ENCODE results near the gene CECR2. TPM values are rescaled to one million over a fixed set of nuclear protein-coding genes. Genes with fewer than 3 reads are reported as not detected.

CECR2 gene
- total RNA-seq, 1 donor from 2014 or later, result 6.2 TPM

- H3K4me3 ChIP-seq (ENCODE audit: low read depth, low read length), result no peak overlapping the region
- DNase-seq (ENCODE audit: low read depth), result no peak
- H3K27me3 ChIP-seq (ENCODE audit: control insufficient read depth, insufficient read depth, low read length), result no peaks in the 10 kb centered on the region
- peaks cover 3% of the 10 kb centered on the region for H3K36me3 ChIP-seq (ENCODE audit: control insufficient read depth, insufficient read depth, low read length)
- TF ChIP-seq, protein P1, sequence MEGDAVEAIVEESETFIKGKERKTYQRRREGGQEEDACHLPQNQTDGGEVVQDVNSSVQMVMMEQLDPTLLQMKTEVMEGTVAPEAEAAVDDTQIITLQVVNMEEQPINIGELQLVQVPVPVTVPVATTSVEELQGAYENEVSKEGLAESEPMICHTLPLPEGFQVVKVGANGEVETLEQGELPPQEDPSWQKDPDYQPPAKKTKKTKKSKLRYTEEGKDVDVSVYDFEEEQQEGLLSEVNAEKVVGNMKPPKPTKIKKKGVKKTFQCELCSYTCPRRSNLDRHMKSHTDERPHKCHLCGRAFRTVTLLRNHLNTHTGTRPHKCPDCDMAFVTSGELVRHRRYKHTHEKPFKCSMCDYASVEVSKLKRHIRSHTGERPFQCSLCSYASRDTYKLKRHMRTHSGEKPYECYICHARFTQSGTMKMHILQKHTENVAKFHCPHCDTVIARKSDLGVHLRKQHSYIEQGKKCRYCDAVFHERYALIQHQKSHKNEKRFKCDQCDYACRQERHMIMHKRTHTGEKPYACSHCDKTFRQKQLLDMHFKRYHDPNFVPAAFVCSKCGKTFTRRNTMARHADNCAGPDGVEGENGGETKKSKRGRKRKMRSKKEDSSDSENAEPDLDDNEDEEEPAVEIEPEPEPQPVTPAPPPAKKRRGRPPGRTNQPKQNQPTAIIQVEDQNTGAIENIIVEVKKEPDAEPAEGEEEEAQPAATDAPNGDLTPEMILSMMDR (IDR thresholded peaks at IDR 0.05; ENCODE audit: insufficient read depth, low read length, poor library complexity, severe bottlenecking), result no peak
Observed at GRCh38 chr22:17587629-17588028, 218.4 kb downstream of the CECR2 start.

DNA sequence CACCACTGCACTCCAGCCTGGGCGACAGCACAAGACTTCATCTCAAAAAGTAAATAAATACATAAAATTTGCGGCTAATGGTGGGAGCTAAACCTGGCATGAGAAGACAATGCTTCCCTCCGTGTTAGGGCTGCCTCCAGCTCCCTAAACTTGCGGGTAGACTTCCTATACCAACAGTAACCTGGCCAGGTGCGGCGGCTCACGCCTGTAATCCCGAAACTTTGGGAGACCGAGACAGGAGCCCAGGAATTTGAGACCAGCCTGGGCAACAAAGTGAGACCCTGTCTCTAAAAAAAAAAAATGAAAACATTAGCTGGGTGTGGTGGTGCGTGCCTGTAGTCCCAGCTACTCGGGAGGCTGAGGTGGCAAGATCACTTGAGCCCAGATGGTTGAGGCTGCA lies 219.3 kb downstream of the CECR2 start:
- no peaks in the 10 kb centered on the region for H3K27me3 ChIP-seq (ENCODE audit: control insufficient read depth, insufficient read depth, low read length)
- H3K4me3 ChIP-seq (ENCODE audit: low read depth, low read length), result no peak overlapping the region
- TF ChIP-seq, protein P1 (IDR thresholded peaks at IDR 0.05; ENCODE audit: insufficient read depth, low read length, poor library complexity, severe bottlenecking), result no peak
- peaks cover 3% of the 10 kb centered on the region for H3K36me3 ChIP-seq (ENCODE audit: control insufficient read depth, insufficient read depth, low read length)
- DNase-seq (ENCODE audit: low read depth), result no peak

GRCh38 chr22:17589810-17590375 lies 220.6 kb downstream of the CECR2 start:
- Histone ChIP-seq H3K36me3 (ENCODE audit: control insufficient read depth, insufficient read depth, low read length) (peaks cover 3% of the 10 kb centered on the region), H3K4me3 (ENCODE audit: low read depth, low read length) (no peak overlapping the region), H3K27me3 (ENCODE audit: control insufficient read depth, insufficient read depth, low read length) (no peaks in the 10 kb centered on the region)
- TF ChIP-seq, protein P1 (IDR thresholded peaks at IDR 0.05; ENCODE audit: insufficient read depth, low read length, poor library complexity, severe bottlenecking), result no peak
- no peak for DNase-seq (ENCODE audit: low read depth)

- no peak for DNase-seq (ENCODE audit: low read depth)
- no peaks in the 10 kb centered on the region for H3K27me3 ChIP-seq (ENCODE audit: control insufficient read depth, insufficient read depth, low read length)
- H3K36me3 ChIP-seq (ENCODE audit: control insufficient read depth, insufficient read depth, low read length), result peaks cover 3% of the 10 kb centered on the region
- TF ChIP-seq, protein P1 (IDR thresholded peaks at IDR 0.05; ENCODE audit: insufficient read depth, low read length, poor library complexity, severe bottlenecking), result no peak
- H3K4me3 ChIP-seq (ENCODE audit: low read depth, low read length), result no peak overlapping the region
Observed at GRCh38 chr22:17590586-17590985, 221.3 kb downstream of the CECR2 start.

GRCh38 chr22:17592201-17592600 lies 222.9 kb downstream of the CECR2 start:
- H3K27me3 ChIP-seq (ENCODE audit: control insufficient read depth, insufficient read depth, low read length), result no peaks in the 10 kb centered on the region
- H3K4me3 ChIP-seq (ENCODE audit: low read depth, low read length), result no peak overlapping the region
- peaks cover 6% of the 10 kb centered on the region for H3K36me3 ChIP-seq (ENCODE audit: control insufficient read depth, insufficient read depth, low read length)
- DNase-seq (ENCODE audit: low read depth), result no peak
- TF ChIP-seq, protein P1 (IDR thresholded peaks at IDR 0.05; ENCODE audit: insufficient read depth, low read length, poor library complexity, severe bottlenecking), result no peak

DNA sequence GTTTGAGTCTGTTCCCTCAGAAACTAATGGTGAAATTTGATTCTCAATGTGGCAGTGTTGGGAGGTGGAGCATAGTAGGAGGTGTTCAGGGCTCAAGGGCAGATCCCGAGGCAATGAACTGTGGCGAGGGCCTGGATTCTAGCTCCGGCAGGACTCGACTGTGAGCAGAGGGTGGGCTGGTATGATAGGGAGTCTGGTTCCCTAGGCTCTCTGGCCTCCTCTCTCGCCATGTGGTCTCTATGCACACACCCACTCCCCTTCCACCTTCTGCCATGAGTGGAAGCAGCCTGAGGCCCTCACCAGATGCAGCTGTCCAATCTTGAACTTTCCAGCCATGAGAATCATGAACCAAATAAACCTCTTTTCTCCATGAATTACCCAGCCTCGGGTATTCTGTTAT lies 227.0 kb downstream of the CECR2 start:
- Histone ChIP-seq H3K4me3 (ENCODE audit: low read depth, low read length) (no peak overlapping the region), H3K36me3 (ENCODE audit: control insufficient read depth, insufficient read depth, low read length) (peaks cover 8% of the 10 kb centered on the region), H3K27me3 (ENCODE audit: control insufficient read depth, insufficient read depth, low read length) (no peaks in the 10 kb centered on the region)
- no peak for DNase-seq (ENCODE audit: low read depth)
- TF ChIP-seq, protein P1 (IDR thresholded peaks at IDR 0.05; ENCODE audit: insufficient read depth, low read length, poor library complexity, severe bottlenecking), result no peak

Measured in kidney epithelial cell (primary cell).